ENCODE data around the gene IQGAP1. TPM values are rescaled to one million over a fixed set of nuclear protein-coding genes. Genes with fewer than 3 reads are reported as not detected.

IQGAP1 gene
- total RNA-seq, 1 donor from 2014 or later, result 61.1 TPM

DNA sequence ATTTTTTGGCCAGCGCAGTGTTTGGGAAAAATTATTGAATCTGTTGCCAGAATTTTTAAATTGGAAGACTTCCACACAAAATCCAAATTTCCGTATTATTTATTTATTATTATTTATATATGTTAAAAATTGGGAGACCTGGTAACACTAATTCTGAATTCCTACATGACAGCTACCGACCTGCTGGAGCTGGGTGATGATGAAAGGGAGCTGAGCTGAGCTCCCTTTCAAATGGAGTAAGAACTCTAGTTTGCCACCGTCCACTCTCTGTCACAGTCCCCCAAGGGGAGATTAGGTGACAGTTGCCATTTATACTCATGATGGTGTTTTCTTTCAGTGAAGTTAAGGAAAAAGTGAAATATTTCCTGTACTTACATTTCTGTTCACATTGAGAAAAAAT is 143.1 kb downstream of the IQGAP1 start:
- TF ChIP-seq, protein P1, sequence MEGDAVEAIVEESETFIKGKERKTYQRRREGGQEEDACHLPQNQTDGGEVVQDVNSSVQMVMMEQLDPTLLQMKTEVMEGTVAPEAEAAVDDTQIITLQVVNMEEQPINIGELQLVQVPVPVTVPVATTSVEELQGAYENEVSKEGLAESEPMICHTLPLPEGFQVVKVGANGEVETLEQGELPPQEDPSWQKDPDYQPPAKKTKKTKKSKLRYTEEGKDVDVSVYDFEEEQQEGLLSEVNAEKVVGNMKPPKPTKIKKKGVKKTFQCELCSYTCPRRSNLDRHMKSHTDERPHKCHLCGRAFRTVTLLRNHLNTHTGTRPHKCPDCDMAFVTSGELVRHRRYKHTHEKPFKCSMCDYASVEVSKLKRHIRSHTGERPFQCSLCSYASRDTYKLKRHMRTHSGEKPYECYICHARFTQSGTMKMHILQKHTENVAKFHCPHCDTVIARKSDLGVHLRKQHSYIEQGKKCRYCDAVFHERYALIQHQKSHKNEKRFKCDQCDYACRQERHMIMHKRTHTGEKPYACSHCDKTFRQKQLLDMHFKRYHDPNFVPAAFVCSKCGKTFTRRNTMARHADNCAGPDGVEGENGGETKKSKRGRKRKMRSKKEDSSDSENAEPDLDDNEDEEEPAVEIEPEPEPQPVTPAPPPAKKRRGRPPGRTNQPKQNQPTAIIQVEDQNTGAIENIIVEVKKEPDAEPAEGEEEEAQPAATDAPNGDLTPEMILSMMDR (IDR thresholded peaks at IDR 0.05; ENCODE audit: partially characterized antibody, unreplicated experiment), result no peak
- peak overlapping the region; percentile 83 for H3K27ac Mint-ChIP-seq (ENCODE audit: unreplicated experiment)
- H3K4me1 Mint-ChIP-seq (ENCODE audit: low read depth, unreplicated experiment), result peaks cover 7% of the 10 kb centered on the region
- no peaks in the 10 kb centered on the region for H3K36me3 Mint-ChIP-seq (ENCODE audit: unreplicated experiment)
- peak overlapping the region; percentile 97 for H3K4me3 Mint-ChIP-seq (ENCODE audit: unreplicated experiment)
- peaks cover 15% of the 10 kb centered on the region for H3K9me3 Mint-ChIP-seq (ENCODE audit: unreplicated experiment)
- no peak for DNase-seq
- H3K27me3 Mint-ChIP-seq (ENCODE audit: unreplicated experiment), result peaks cover 12% of the 10 kb centered on the region

DNA sequence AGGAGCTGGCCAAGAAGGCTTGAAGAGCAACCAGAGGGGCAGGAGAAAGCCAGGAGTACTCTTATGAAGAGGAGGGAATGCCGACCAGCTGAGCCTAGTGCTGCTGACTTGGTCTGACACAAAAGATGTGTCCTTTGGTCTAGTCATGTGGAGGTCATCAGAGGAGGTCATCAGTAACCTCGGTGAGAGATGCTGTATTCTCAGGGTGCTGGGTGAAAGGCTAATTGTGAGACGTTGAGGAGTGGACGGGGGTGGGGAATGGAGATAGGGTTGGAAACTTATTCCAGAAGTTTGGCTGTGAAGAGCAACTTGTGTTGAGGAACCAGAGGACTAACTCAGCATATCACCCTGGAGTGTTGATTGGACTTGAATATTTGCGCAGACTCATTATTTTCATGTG is 147.2 kb downstream of the IQGAP1 start:
- peak overlapping the region; percentile 15 for H3K27ac Mint-ChIP-seq (ENCODE audit: unreplicated experiment)
- TF ChIP-seq, protein P1 (IDR thresholded peaks at IDR 0.05; ENCODE audit: partially characterized antibody, unreplicated experiment), result no peak
- no peaks in the 10 kb centered on the region for H3K36me3 Mint-ChIP-seq (ENCODE audit: unreplicated experiment)
- H3K4me1 Mint-ChIP-seq (ENCODE audit: low read depth, unreplicated experiment), result peaks cover 18% of the 10 kb centered on the region
- H3K4me3 Mint-ChIP-seq (ENCODE audit: unreplicated experiment), result no peak overlapping the region
- DNase-seq, result no peak
- peaks cover 7% of the 10 kb centered on the region for H3K9me3 Mint-ChIP-seq (ENCODE audit: unreplicated experiment)
- H3K27me3 Mint-ChIP-seq (ENCODE audit: unreplicated experiment), result peaks cover 5% of the 10 kb centered on the region

DNA sequence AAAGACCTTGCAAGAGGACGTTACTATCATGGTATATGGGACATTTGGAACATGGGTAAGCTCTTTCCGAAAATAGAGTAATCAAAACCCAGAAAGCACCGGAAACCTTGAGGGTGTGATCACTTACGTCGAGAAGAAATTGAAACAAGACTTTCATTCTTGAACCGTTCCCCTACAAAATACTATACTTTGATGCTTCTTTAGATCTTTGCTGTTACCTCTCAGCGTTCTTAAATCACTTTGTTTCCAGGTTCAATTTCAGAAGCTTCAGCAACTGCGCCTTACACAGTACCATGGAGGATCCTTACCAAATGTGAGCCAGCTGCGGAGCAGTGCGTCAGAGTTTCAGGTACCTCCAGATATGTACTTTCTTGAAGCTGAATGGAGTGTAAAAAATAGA is 151.7 kb downstream of the IQGAP1 start:
- Mint-ChIP-seq H3K27me3 (ENCODE audit: unreplicated experiment) (no peaks in the 10 kb centered on the region), H3K36me3 (ENCODE audit: unreplicated experiment) (no peaks in the 10 kb centered on the region), H3K9me3 (ENCODE audit: unreplicated experiment) (peaks cover 3% of the 10 kb centered on the region), H3K4me1 (ENCODE audit: low read depth, unreplicated experiment) (peaks cover 18% of the 10 kb centered on the region), H3K27ac (ENCODE audit: unreplicated experiment) (no peak overlapping the region), H3K4me3 (ENCODE audit: unreplicated experiment) (no peak overlapping the region)
- no peak for DNase-seq
- TF ChIP-seq, protein P1 (IDR thresholded peaks at IDR 0.05; ENCODE audit: partially characterized antibody, unreplicated experiment), result no peak

DNA sequence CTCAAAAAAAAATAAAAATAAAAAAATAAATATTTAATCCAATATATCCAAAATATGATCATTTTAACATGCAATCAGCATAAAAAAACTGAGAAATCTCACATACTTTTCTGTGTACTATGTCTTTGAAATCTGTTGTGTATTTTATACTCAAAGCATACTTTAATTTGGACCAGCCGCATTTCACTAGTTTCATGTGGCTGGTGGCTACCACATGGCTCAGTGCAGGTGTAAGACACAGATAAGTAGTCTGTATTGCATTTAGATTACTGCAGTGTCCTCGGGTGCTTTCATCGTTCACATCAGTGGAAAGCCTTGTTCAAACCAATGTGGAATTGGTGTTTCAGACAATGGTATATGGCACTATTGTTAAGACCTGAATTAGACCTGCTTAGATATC is 152.7 kb downstream of the IQGAP1 start:
- Mint-ChIP-seq H3K36me3 (ENCODE audit: unreplicated experiment) (no peaks in the 10 kb centered on the region), H3K27ac (ENCODE audit: unreplicated experiment) (no peak overlapping the region), H3K4me1 (ENCODE audit: low read depth, unreplicated experiment) (peaks cover 18% of the 10 kb centered on the region), H3K4me3 (ENCODE audit: unreplicated experiment) (no peak overlapping the region), H3K27me3 (ENCODE audit: unreplicated experiment) (no peaks in the 10 kb centered on the region), H3K9me3 (ENCODE audit: unreplicated experiment) (no peaks in the 10 kb centered on the region)
- TF ChIP-seq, protein P1 (IDR thresholded peaks at IDR 0.05; ENCODE audit: partially characterized antibody, unreplicated experiment), result no peak
- no peak for DNase-seq

DNA sequence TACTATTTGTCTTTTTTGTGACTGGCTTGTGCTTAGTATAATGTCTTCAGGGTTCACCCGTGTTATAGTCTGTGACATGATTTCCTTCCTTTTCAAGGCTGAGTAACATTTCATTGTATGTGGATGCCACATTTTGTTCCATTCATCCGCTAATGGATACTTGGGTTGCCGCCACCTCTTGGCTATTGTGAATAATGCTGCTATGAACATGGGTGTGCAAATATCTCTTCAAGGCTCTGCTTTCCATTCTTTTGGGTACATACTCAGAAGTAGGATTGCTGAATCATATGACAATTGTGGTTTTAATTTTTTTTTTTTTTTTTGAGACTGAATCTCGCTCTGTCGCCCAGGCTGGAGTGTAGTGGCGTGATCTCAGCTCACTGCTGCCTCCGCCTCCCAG is 157.1 kb downstream of the IQGAP1 start:
- DNase-seq, result no peak
- TF ChIP-seq, protein P1 (IDR thresholded peaks at IDR 0.05; ENCODE audit: partially characterized antibody, unreplicated experiment), result no peak
- H3K9me3 Mint-ChIP-seq (ENCODE audit: unreplicated experiment), result no peaks in the 10 kb centered on the region
- no peak overlapping the region for H3K4me3 Mint-ChIP-seq (ENCODE audit: unreplicated experiment)
- H3K4me1 Mint-ChIP-seq (ENCODE audit: low read depth, unreplicated experiment), result peaks cover 7% of the 10 kb centered on the region
- H3K27me3 Mint-ChIP-seq (ENCODE audit: unreplicated experiment), result no peaks in the 10 kb centered on the region
- H3K36me3 Mint-ChIP-seq (ENCODE audit: unreplicated experiment), result no peaks in the 10 kb centered on the region
- no peak overlapping the region for H3K27ac Mint-ChIP-seq (ENCODE audit: unreplicated experiment)

Data from glutamatergic neuron (in vitro differentiated cells).